ENCODE measurements around the gene SETX.

SETX gene

GRCh38 chr9:132351404-132352045, 3.3 kb downstream of the SETX start:
- no peak for DNase-seq

- DNase-seq: no peak
These were observed 3.9 kb downstream of the SETX start for GRCh38 chr9:132350861-132351315.

DNA sequence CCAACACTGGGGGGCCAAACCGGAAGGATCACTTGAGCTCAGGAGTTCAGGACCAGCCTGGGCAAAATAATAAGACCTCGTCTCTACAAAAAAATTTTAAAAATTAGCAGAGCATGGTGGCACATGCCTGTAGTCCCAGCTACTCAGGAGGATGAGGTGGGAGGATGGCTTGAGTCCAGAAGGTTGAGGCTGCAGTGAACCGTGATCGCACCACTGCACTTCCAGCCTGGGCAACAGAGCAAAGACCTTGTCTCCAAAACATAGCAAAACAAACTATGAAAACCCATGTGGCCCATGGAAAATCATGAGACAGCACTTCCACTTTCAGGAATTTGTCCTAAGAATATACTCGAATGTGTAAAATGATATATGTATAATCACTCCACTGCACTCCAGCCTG, 6.1 kb downstream of the SETX start:
- DNase-seq: no peak

DNA sequence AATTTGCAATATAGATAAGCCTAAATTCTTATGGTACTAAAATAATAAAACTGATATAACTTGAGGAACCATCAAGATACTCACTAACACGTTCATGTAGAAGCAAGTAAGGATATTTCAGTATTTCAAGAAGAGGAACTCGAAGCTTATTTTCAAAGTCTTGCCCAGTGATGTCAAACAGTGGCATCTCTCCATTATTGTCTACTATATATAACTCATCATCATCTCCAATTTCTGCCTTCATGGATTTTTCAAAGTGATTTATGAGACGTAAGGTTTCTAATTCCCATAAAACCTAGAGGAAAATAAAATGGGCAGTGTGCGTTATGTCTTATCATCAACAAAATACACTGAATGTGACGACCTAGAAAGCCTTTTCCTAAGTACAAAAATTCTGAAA, 8.6 kb downstream of the SETX start:
- DNase-seq: no peak

DNA sequence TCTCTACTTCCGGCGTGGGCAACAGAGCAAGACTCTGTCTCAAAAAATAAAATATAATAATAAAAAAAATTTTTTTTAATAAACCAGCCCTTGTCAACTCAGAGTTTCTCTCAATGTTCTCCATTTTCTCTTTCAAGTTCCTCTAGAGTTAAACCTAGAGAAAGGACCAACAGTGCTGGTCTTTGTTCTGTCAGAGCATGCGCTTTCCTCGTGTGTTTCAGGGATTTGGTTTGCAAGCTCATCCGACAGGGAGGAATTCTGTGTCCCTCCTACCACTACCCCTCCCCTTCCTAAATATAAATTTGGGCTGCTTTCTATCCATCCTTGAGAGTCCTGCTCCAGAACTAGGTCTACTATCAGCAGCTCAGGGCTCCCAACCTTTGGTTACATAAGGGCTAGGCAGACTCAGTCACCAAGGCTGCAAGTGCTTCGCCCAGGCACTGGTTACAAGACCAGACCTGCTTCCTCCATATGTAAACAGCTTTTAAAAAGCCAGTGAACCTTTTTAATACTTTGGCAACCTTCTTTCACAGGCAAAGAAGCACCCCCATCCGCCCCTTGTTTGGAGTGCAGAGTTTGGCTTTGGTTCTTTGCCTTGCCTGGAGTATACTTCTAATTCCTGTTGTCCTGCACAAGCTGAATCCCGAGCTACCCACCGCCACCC, 13.5 kb downstream of the SETX start:
- no peak for DNase-seq

DNA sequence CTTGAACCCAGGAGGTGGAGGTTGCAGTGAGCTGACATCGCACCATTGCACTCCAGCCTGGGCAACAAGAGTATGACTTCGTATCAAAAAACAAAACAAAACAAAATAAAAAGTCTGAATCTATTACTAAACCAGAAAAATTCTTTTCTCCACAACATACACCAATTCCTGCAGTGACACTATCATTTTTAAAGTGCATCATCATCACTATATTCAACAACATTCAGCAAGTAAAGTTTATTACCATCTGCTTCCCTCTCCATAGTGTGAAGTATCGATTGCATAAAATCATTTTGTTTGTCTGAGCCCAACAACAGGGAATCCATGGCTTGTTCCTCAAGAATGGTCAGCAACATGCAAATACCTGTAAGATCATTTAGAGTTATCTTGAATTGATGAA, 20.4 kb downstream of the SETX start:
- no peak for DNase-seq

GRCh38 chr9:132333556-132333955, 21.2 kb downstream of the SETX start:
- no peak for DNase-seq

DNA sequence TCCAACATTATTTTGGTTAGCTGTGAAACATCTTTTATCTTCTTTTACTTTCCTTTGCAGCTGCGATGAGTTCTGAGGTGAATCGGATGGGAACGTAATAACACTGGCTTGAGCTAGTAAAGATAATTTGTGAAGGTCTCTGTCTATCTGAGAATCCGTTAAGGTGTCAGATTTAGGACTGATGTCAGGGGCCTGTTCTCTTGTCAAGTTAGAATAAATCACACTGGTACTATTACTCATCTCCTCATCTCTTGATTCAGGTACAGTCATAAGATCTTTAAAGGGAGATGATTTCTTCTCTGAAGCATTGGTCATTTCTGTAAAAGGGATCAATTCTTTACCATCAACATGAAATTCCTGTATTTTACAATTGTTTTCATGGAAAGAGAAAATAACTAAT, 26.2 kb downstream of the SETX start:
- no peak for DNase-seq

DNA sequence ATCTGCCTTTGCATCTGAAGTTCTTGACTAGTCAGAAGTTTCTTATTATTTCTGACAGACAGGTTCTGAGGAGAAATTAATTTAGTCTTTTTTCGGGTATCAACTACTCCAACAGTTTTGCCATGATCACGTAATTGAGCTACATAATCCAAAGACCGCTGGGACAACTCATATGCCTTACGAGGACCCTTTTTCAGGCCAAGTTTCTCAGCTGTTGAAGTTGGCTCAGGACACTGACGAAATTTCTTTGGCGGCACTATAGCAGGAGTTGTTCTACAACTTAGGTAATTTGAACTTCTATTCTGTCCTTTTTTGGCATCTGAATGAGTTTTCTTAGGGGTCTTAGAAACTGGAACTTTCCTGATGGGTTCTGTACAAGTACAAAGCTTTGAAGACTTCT, 27.2 kb downstream of the SETX start:
- DNase-seq: no peak

GRCh38 chr9:132324425-132324824, 30.4 kb downstream of the SETX start:
- DNase-seq: no peak

DNA sequence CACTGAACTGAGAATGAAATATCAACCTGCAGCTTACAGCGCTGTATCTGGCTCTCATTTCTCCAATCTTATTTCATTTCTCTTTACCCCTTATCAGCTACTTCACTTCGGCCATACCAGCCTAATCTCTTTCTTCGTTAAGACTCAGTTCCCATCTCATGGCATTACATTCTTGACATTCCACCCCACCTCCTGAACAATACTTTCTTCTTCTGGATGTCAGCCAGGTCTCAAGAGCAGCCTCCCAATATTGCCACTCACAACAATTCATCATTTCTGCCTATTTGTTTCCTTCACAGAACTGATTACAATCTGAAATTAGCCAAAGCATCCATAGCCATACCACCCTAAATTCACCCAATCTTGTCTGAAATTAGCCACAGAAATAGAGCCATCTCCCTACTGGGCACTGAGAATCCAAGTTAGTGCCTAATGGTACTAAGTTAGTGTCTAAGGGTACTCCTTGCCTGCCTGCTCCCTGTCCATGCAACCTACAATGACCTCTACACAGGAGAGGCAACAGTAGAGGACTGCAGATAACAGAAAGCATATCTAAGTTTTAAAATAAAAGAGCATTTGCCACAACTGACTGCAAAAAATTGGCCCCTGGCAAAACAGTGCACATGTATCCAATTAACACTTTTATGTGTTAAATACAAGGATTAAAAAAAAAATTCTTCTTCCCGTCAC, 35.2 kb downstream of the SETX start:
- no peak for DNase-seq

GRCh38 chr9:132312873-132313272, 41.9 kb downstream of the SETX start:
- no peak for DNase-seq

- no peak for DNase-seq
These were observed 42.4 kb downstream of the SETX start for GRCh38 chr9:132312426-132312825.

DNA sequence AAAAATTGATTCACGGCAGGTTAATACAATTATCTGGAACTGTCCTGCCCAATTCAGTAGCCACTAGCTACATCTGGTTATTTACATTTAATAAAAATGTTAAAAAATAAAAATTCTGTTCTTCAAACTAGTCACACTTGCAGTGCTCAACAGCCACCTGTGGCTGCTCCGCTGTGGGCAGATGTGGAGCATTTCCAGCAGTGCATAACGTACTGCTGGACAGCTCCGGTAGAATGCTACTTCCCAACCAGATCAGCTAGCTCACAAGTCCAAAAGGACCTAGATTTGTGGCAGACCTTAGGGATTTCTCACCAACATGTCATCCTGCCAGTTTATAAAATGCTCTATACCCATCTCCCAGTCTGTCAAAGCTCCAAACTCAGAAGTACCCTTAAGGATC, 42.8 kb downstream of the SETX start:
- no peak for DNase-seq

- DNase-seq: no peak
These were observed 45.7 kb downstream of the SETX start for GRCh38 chr9:132309056-132309455.

GRCh38 chr9:132301521-132301920, 53.3 kb downstream of the SETX start:
- no peak for DNase-seq

GRCh38 chr9:132299221-132299620, 55.6 kb downstream of the SETX start:
- DNase-seq: no peak

DNA sequence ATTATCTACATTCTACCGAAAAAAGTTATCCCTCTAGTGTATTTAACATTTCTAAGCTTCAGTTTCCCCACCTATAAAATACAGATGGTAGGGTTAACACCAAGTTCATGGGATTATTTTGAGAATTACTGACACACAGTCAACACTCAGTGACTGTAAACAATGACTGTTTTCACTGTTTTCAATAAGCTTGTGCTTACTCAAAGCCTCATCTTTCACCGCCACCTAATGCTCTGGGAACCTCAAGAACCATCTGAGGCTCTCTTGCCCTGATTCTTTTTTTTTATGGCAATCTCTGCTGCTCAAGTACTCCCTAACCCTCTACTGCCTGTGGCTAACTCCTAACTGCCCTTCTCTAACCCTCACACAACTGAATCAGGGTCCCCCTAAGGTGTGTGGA, 59.6 kb downstream of the SETX start:
- DNase-seq: no peak

GRCh38 chr9:132293145-132293721, 61.6 kb downstream of the SETX start:
- no peak for DNase-seq

DNA sequence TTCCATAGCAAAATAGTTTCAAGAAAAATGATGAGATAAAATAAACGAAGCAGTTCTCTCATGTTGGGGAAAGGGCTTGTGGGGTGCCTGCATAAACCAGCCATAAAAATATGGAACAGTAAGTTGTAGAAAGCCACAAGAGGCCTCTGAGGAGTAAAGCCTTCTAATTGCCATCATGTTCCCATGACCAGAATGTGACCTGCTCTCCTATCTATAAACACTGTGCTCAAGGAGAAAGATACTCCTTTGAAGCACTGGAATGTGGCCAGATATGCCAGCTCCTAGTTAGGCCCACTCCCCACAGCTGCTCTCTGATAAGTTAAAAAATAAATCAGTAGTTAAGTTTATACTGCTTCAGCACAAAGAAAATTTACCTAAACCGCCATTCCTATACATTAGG, 65.8 kb downstream of the SETX start:
- DNase-seq: no peak

- no peak for DNase-seq
These were observed 66.4 kb downstream of the SETX start for GRCh38 chr9:132288361-132288760.

DNA sequence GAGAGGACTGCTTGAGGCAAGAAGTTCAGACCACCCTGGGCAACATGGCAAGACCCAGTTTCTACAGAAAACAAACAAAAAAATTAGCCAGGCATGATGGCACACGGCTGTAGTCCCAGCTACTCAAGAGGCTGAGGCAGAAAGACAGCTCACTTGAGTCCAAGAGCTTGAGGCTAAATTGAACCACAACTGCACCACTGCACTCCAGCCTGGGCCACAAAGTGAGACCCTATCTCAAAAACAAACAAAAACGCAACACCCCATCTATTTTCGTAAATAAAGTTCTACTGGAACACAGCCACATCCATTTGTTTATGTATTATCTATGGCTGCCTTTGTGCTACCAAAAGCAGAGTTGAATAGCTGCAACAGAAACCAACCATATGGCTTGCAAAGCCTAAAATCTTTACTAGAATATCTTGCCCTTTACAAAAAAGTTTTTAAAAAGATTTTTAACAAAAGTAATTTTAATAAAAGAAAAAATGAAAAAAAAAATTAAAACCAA, 67.5 kb downstream of the SETX start:
- DNase-seq: no peak

- no peak for DNase-seq
These were observed 70.9 kb downstream of the SETX start for GRCh38 chr9:132283863-132284262.

DNA sequence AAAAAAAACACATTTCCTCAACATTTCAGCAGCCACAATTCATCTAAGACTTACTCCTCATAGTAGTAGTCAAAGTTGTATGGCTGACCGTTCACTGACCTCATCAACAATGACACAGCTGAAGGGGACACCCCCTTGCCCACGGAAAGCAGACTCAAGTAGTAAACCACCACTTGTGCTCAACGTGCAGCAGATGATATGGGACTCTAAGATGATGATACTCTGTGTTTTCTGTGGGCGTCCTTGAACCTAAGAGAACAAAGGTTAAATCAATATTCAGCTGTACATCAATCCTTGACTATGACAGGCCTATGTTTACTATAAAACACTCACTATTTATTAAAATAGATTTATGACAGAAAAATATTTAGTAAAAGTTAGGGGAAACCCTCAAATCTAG, 71.6 kb downstream of the SETX start:
- no peak for DNase-seq
